Measurements from ENCODE around the gene SUN5. TPM values are rescaled to one million over a fixed set of nuclear protein-coding genes. Genes with fewer than 3 reads are reported as not detected.
"Not testable (repeated sequence)": the region's sequence is repeated elsewhere in the genome, so short reads cannot be mapped to it uniquely, and the experiment has no call there.

The SUN5 gene
- total and polyA plus RNA-seq, 9 donors = not detected

GRCh38 chr20:32962646-32963045 is 41.6 kb downstream of the SUN5 start:
- not testable (repeated sequence) for H3K9me3 ChIP-seq (replicated peaks; ENCODE audit: control insufficient read depth, low read depth, low read length); H3K36me3 ChIP-seq (ENCODE audit: control insufficient read depth, insufficient read depth, low read length); H3K4me3 ChIP-seq (ENCODE audit: low read length); DNase-seq; H3K4me1 ChIP-seq (ENCODE audit: control insufficient read depth, insufficient read depth, low read length); H3K27ac ChIP-seq (ENCODE audit: low read length); H3K27me3 ChIP-seq (ENCODE audit: control insufficient read depth, insufficient read depth, low read length)
- WGBS (ENCODE audit: insufficient coverage) = 83% methylated on average over 4 of the region's 11 CpGs

- Histone ChIP-seq H3K36me3 (ENCODE audit: control insufficient read depth, insufficient read depth, low read length) (no peaks in the 10 kb centered on the region), H3K4me1 (ENCODE audit: control insufficient read depth, insufficient read depth, low read length) (no peaks in the 10 kb centered on the region), H3K27ac (ENCODE audit: low read length) (no peak overlapping the region), H3K4me3 (ENCODE audit: low read length) (no peak overlapping the region), H3K9me3 (replicated peaks; ENCODE audit: control insufficient read depth, low read depth, low read length) (peaks cover 4% of the 10 kb centered on the region), H3K27me3 (ENCODE audit: control insufficient read depth, insufficient read depth, low read length) (peaks cover 3% of the 10 kb centered on the region)
- WGBS (ENCODE audit: insufficient coverage) = 85% methylated on average over 2 of the region's 5 CpGs
- DNase-seq = no peak
Measured at GRCh38 chr20:32962053-32962452, 42.2 kb downstream of the SUN5 start.

- no peaks in the 10 kb centered on the region for H3K36me3 ChIP-seq (ENCODE audit: control insufficient read depth, insufficient read depth, low read length)
- DNase-seq = no peak
- no peak overlapping the region for H3K4me3 ChIP-seq (ENCODE audit: low read length)
- peaks cover 4% of the 10 kb centered on the region for H3K9me3 ChIP-seq (replicated peaks; ENCODE audit: control insufficient read depth, low read depth, low read length)
- H3K27me3 ChIP-seq (ENCODE audit: control insufficient read depth, insufficient read depth, low read length) = peaks cover 2% of the 10 kb centered on the region
- WGBS (ENCODE audit: insufficient coverage) = 82% methylated on average over 28 of the region's 28 CpGs
- no peaks in the 10 kb centered on the region for H3K4me1 ChIP-seq (ENCODE audit: control insufficient read depth, insufficient read depth, low read length)
- no peak overlapping the region for H3K27ac ChIP-seq (ENCODE audit: low read length)
Measured at GRCh38 chr20:32960849-32961731, 43.1 kb downstream of the SUN5 start.

GRCh38 chr20:32960222-32960518 is 44.1 kb downstream of the SUN5 start:
- no peaks in the 10 kb centered on the region for H3K36me3 ChIP-seq (ENCODE audit: control insufficient read depth, insufficient read depth, low read length)
- no peak for DNase-seq
- peaks cover 4% of the 10 kb centered on the region for H3K9me3 ChIP-seq (replicated peaks; ENCODE audit: control insufficient read depth, low read depth, low read length)
- no peaks in the 10 kb centered on the region for H3K4me1 ChIP-seq (ENCODE audit: control insufficient read depth, insufficient read depth, low read length)
- no peak overlapping the region for H3K4me3 ChIP-seq (ENCODE audit: low read length)
- H3K27ac ChIP-seq (ENCODE audit: low read length) = no peak overlapping the region
- no peaks in the 10 kb centered on the region for H3K27me3 ChIP-seq (ENCODE audit: control insufficient read depth, insufficient read depth, low read length)

GRCh38 chr20:32959351-32960221 is 44.6 kb downstream of the SUN5 start:
- WGBS (ENCODE audit: insufficient coverage) = 91% methylated on average over 10 of the region's 14 CpGs
- Histone ChIP-seq H3K4me1 (ENCODE audit: control insufficient read depth, insufficient read depth, low read length) (no peaks in the 10 kb centered on the region), H3K36me3 (ENCODE audit: control insufficient read depth, insufficient read depth, low read length) (no peaks in the 10 kb centered on the region), H3K27ac (ENCODE audit: low read length) (no peak overlapping the region), H3K9me3 (replicated peaks; ENCODE audit: control insufficient read depth, low read depth, low read length) (peaks cover 4% of the 10 kb centered on the region), H3K4me3 (ENCODE audit: low read length) (no peak overlapping the region), H3K27me3 (ENCODE audit: control insufficient read depth, insufficient read depth, low read length) (no peaks in the 10 kb centered on the region)
- no peak for DNase-seq

GRCh38 chr20:32958574-32958973 is 45.7 kb downstream of the SUN5 start:
- Histone ChIP-seq H3K36me3 (ENCODE audit: control insufficient read depth, insufficient read depth, low read length) (no peaks in the 10 kb centered on the region), H3K4me1 (ENCODE audit: control insufficient read depth, insufficient read depth, low read length) (no peaks in the 10 kb centered on the region), H3K9me3 (replicated peaks; ENCODE audit: control insufficient read depth, low read depth, low read length) (peaks cover 4% of the 10 kb centered on the region), H3K27me3 (ENCODE audit: control insufficient read depth, insufficient read depth, low read length) (no peaks in the 10 kb centered on the region), H3K4me3 (ENCODE audit: low read length) (no peak overlapping the region), H3K27ac (ENCODE audit: low read length) (no peak overlapping the region)
- no peak for DNase-seq

GRCh38 chr20:32957459-32957858 is 46.8 kb downstream of the SUN5 start:
- no peak overlapping the region for H3K4me3 ChIP-seq (ENCODE audit: low read length)
- H3K9me3 ChIP-seq (replicated peaks; ENCODE audit: control insufficient read depth, low read depth, low read length) = peaks cover 4% of the 10 kb centered on the region
- no peaks in the 10 kb centered on the region for H3K4me1 ChIP-seq (ENCODE audit: control insufficient read depth, insufficient read depth, low read length)
- H3K36me3 ChIP-seq (ENCODE audit: control insufficient read depth, insufficient read depth, low read length) = no peaks in the 10 kb centered on the region
- 73% methylated on average over 5 of the region's 5 CpGs for WGBS (ENCODE audit: insufficient coverage)
- no peaks in the 10 kb centered on the region for H3K27me3 ChIP-seq (ENCODE audit: control insufficient read depth, insufficient read depth, low read length)
- no peak overlapping the region for H3K27ac ChIP-seq (ENCODE audit: low read length)
- DNase-seq = no peak

- not testable (repeated sequence) for H3K4me1 ChIP-seq (ENCODE audit: control insufficient read depth, insufficient read depth, low read length); H3K4me3 ChIP-seq (ENCODE audit: low read length); DNase-seq; H3K9me3 ChIP-seq (replicated peaks; ENCODE audit: control insufficient read depth, low read depth, low read length); H3K27ac ChIP-seq (ENCODE audit: low read length); H3K36me3 ChIP-seq (ENCODE audit: control insufficient read depth, insufficient read depth, low read length); H3K27me3 ChIP-seq (ENCODE audit: control insufficient read depth, insufficient read depth, low read length)
- WGBS (ENCODE audit: insufficient coverage) = no CpG with 5 or more reads among the region's 4 CpGs
Measured at GRCh38 chr20:32950539-32950938, 53.7 kb downstream of the SUN5 start.

- H3K27me3 ChIP-seq (ENCODE audit: control insufficient read depth, insufficient read depth, low read length) = no peaks in the 10 kb centered on the region
- H3K36me3 ChIP-seq (ENCODE audit: control insufficient read depth, insufficient read depth, low read length) = no peaks in the 10 kb centered on the region
- H3K27ac ChIP-seq (ENCODE audit: low read length) = no peak overlapping the region
- no peak for DNase-seq
- no peak overlapping the region for H3K4me3 ChIP-seq (ENCODE audit: low read length)
- no peaks in the 10 kb centered on the region for H3K4me1 ChIP-seq (ENCODE audit: control insufficient read depth, insufficient read depth, low read length)
- no peaks in the 10 kb centered on the region for H3K9me3 ChIP-seq (replicated peaks; ENCODE audit: control insufficient read depth, low read depth, low read length)
- no CpG with 5 or more reads among the region's 1 CpG for WGBS (ENCODE audit: insufficient coverage)
Measured at GRCh38 chr20:32946629-32947028, 57.6 kb downstream of the SUN5 start.

- H3K4me3 ChIP-seq (ENCODE audit: low read length) = no peak overlapping the region
- no peaks in the 10 kb centered on the region for H3K4me1 ChIP-seq (ENCODE audit: control insufficient read depth, insufficient read depth, low read length)
- no peaks in the 10 kb centered on the region for H3K36me3 ChIP-seq (ENCODE audit: control insufficient read depth, insufficient read depth, low read length)
- H3K27ac ChIP-seq (ENCODE audit: low read length) = no peak overlapping the region
- WGBS (ENCODE audit: insufficient coverage) = 27% methylated on average over 2 of the region's 4 CpGs
- DNase-seq = no peak
- no peaks in the 10 kb centered on the region for H3K9me3 ChIP-seq (replicated peaks; ENCODE audit: control insufficient read depth, low read depth, low read length)
- no peaks in the 10 kb centered on the region for H3K27me3 ChIP-seq (ENCODE audit: control insufficient read depth, insufficient read depth, low read length)
Measured at GRCh38 chr20:32945710-32946221, 58.5 kb downstream of the SUN5 start.
